ENCODE results near the gene NPFFR2.

DNA sequence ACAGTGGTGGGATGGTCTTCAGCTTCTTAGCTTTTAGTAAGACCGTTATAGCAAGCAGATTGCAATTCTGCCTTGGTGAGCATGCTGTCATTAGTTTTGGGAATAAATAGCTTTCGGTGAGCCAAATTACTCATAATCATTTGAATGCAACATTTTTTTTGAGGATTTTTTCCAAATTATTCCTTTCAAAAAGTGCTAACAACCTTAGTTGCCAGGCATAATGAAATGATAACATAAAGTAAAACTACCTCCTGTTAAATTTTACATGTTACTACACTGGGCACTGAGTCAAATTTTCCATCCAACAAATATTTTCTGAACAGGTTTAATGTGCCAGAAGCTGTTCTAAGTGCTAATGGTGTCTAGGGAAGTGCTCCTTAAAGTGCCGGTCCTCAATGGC, 15.8 kb upstream of the NPFFR2 start:
- TF ChIP-seq TAF1 (IDR thresholded peaks at IDR 0.05; ENCODE audit: borderline replicate concordance, low read depth, low read length) (no peak), POLR2A (IDR thresholded peaks at IDR 0.05; ENCODE audit: low read depth, low read length) (no peak)
